Suppressor macrophage (primary cell): ENCODE measurements around the gene DUSP10.

Experiments used
- DNase-seq, 4 experiments: peaks; one replicate each; pipeline ENCODE4 v3.0.0-alpha.2; 2020 to 2022
- total RNA-seq, 17 experiments: gene quantifications; one replicate each; lab custom pipeline; 2026; ENCODE audit warnings: mixed read lengths in 6 of 17, inconsistent platforms in 3 of 17; lab: John Stamatoyannopoulos, UW

The DUSP10 gene
- total RNA-seq, result 10.6 to 49.6 (median 26.5) reads per million in 17 experiments

DNA sequence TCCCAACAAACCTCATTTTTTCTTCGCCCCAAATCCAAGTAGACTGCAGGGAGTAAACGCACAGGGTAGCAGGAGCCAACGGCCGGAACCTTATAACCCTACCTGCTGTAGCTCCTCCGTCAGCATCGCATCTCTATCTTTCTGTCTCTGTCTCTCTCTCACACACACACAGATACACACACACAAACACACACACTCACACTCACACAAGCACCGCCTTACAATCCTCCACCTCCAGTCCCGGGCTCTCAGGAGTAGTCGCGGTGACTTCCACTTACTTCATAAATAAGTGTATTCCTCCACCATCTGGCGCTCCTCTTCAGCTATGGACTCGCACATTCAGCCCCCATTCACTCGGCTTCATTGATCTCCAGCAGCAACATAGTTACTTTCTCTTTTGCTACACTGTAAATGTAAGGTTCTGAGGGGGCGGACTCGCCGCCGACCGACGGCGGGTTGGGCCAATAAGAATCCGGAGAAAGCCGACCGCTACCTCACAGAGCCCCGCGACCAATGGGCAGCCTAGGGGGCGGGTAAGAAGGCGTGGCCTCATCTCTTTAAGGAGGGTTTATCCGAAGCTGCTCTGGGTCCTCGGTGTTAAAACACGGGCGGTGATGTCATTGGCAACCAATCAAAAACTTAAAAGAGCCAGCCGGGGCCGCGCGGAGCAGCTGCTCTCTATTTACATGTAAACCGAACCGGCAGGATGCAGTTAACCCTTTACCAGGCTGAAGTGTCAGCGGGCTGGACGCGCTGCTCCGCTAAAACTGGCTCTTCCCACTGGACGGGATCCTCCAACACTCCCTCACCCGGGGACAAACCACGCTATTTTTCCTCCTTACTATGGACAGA lies at the start of gene DUSP10:
TSS of gene DUSP10 (minus strand) at position 387 of the 852 bp plus-strand sequence. CDS start 2,345 bp downstream, outside the sequence.
- peak; percentile 99 to 100 (median 99) for DNase-seq

DNA sequence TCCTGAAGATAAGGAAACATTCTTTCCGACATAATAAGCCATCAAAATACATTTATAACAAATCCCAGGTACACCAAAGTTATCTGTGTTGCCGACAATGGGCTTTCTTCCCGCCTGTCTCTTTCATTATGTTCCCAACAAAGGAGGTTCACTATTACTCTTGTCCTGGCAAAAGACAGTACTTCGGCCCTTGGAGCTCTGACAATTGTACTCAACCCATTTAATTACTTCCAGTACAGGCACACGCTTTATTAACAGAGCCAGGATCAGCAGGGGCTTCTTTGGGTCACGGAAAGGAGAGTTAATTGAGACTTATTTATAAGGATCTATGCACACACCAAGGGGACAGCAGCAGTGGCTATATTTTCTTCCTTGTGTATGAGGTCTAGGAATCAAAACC lies 46.6 kb upstream of the DUSP10 start:
- no peak for DNase-seq

DNA sequence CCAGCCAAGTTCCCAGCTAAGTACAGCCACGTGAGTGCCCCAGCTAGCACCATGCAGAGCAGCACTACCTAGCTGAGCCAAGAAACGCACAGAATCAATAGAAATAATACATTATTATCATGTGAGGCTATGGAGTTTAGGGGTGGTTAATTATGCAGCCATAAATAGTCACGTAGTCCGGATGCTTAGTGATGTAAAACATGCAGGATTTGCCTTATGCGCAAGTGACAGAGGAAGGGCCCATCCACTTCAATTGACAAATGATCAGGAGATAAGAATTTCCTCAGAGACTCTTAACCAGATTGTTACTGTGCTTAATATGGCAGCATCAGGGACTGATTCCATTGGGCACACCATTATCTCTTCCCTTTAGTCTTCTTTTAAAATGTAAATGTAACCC lies 44.8 kb upstream of the DUSP10 start:
- no peak for DNase-seq

DNA sequence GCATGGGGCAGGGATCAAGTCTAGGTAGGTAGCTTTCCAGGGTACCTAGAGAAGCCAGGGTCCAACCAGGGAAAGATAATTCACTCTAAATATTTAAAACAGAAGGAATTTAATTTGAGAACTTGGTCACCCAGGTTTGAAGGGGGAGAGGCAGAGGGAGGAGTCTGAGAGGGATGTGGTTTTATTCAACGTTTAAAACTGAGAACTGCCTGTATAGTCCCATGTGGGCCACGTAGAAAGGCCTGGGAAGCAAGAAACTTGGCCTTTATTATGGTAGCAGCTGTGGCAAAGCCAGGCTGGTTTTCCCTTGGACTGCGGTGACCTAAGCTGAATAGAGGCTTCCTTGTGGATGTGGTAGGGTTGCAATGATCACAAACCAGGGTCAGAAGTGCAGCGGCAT lies 42.0 kb upstream of the DUSP10 start:
- DNase-seq, result peak in 3 of 4 experiments; percentile 22 to 34 (median 25)

DNA sequence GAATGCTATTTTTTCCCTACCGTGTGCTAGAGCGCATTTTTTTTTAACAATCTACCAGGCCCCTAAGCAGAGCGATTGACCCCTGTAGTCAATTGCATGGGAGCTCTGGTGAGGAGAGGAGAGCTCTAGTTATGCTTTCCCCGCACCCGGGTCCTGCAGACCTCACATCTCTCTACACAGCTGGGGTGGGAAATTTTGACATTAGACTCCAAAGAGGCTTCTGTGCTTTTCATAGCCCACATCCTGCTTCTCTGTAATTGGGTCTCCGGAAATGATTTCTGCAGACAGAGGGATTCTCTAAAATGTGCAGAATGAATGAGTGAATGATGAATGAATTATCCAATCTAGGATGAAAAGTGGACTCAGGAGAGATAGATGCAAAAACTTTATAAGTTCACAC lies 41.5 kb upstream of the DUSP10 start:
- no peak for DNase-seq

DNA sequence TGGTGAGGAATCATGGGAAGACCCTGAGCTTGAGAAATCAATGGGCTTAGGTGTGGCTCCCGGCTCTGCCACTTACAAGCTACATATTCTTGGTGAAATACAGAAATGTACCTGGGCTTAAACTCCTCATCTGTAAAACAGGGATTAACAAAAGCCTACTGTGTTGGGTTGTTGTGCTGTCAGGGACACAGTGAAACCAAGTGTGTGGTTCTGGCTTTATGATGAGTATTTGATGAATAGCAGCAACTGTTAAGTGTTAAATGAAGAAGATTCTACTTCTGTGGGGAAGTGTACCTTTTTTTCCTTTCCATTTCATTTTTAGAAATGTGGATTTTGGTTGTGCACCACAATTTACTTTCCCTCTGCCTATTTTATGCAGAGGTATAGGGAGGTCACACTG lies 41.1 kb upstream of the DUSP10 start:
- no peak for DNase-seq

DNA sequence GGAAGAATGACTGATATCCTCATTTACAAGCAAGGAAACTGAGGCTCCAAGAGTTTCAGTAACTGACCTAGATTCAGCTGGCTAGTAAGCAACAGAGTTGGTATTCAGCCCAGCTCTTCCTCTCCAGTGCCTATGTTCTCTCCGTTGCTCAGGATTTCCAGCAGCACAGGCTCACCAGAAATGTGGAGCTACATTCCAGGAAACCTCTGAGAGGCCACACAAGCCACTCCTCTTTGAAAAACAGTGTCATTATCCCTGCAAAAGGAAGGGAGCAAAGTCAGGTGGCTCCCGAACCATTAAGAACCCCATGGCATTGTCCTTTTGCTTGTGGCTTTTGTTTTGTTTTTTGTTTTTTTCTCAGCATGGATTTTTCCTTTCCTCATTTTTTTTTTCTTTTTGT lies 40.6 kb upstream of the DUSP10 start:
- DNase-seq, result no peak

DNA sequence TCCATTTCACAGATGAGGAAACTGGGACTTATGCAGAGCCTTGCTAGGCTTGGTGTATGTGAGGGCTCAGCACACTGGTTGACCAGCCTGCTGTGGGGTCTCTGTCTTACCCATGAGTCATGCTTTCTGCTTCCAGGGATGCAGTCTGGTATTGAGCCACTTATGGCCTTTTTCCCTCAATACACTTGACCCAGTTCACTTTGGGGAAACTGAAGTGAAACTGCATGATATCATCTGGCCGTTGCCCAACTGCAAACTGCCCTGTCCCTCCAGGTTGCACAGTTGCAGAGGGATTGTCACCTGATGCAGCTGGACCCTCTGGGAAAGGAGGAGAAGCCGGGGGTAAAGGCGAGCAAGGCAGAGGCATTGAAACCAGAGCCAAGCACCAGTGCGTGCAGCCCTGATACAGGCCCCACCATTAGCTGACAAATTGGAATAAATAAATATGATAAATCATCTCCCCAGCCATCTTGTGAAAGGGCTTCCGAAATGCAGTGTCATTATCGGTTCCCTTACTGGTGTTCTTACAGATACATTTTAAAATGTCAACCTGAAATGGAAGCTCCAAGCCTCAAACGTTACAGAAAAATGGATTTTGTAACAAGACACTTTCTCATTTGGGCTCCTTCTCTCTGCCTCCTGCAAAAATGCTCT lies 39.3 kb upstream of the DUSP10 start:
- DNase-seq, result peak; percentile 77 to 91 (median 86)

DNA sequence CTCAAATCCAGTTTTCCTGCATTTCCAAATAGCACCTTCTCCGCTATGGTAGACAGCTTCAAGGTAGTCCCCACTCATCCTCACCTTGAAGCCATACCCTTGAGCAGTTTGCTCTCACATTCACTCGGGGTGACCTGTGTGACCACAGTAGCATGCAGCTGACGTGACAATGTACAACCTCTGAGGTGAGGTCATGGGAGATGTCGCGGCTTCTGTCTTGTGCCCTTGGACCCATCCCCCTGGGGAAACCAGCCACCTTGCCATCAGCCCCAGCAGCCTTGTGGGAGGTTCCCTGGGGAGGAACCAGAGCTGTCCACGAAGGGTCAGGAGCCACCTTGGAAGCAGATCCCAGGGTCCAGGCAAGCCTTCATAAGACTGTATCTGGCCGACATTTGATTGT lies 38.3 kb upstream of the DUSP10 start:
- no peak for DNase-seq

DNA sequence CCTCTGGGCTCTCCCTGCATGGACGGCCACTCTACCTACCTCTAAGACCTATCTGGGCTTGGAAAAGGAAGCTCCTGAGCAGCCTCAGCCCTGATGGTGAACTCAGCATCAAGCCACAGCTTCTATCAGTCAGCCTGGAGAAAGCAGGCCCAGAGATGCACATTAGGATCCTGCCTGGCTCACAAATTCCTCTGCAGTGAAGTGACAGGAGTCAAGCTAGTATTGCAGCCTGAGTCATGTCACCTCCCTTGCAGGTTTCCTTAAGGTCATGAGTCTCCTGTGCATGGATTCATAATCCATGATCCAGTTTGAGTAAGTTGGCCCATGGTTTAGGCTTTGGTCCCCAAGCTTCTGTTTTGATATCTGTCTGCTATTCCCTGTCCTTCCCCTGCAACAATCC lies 37.9 kb upstream of the DUSP10 start:
- DNase-seq, result peak in 1 of 4 experiments; percentile 7

DNA sequence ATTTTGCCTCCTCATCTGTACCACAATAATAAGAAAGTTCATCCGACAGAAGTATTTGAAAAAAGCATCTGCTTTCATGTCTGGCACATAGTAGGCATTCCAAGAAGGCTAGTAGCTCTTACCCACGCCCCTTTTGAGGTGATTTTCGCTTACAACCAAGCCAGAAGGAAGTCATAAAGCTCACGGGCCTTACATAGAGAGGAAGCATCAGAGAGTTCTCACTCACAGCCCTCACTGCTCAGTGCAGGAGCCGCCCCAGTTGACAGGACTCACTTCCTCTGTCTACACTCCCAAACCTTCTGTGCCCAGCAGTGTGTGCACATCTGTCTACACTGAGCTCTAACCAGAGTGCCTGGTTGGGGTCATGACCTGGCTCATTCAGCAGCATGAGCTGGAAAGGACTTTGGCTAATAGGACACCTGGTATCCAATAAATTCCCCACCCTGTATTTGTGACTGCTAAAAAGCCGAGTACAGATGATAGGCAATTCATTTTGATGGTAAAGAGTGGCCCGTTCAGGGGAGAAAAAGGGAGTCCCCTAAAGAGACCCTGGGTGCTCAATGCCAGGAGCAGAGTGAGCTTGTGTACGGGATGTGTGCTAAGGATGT lies 36.8 kb upstream of the DUSP10 start:
- DNase-seq, result peak; percentile 42 to 73 (median 68)

DNA sequence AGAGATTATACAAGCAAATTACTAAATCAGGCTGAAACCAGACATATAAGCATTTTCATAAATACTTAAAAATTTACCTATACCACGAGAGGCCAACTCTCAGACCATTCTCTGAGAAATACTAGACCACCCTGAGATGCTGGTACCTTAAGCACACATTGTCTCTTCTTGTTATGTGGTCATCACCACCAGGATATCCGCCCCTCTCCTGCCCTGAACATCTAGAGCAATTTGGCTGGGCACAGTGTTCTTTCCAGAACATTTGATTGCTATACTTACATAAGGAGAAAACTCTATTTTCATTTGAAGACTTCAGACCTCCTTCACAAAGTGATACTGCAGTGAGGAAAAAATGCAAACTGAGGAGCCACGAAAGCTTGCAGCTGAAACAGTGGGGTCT lies 36.2 kb upstream of the DUSP10 start:
- DNase-seq, result no peak

DNA sequence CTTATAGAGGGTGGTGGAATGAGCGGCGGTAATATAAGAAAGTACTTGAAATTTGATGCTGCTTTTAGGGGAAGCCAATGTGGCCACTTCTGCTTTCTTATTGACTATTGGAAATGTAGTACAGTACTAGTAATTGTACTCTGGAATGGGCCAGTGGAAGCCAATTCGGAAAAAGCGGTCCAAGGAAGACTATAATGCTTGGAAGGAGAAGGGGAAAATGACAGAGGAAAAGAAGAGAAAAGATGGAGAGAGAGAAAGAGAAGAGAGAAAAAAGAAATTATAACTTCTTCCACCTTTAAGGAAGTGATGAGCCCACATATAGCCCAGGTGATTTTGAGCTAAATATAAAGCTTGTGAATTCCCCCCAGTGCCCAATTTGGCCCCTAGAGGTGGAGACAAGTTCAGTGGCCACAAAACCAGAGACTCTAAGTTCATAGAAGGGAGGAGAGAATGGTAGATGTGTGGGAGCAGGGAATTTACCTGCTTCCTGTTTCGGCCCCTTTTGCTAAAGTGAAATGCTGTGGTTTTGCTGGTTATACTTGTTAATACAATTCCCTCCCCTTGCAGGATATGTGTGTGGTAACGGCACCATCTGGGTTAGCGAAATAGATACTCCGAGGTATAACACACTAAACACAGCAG lies 35.7 kb upstream of the DUSP10 start:
- peak in 3 of 4 experiments; percentile 30 to 44 (median 41) for DNase-seq

DNA sequence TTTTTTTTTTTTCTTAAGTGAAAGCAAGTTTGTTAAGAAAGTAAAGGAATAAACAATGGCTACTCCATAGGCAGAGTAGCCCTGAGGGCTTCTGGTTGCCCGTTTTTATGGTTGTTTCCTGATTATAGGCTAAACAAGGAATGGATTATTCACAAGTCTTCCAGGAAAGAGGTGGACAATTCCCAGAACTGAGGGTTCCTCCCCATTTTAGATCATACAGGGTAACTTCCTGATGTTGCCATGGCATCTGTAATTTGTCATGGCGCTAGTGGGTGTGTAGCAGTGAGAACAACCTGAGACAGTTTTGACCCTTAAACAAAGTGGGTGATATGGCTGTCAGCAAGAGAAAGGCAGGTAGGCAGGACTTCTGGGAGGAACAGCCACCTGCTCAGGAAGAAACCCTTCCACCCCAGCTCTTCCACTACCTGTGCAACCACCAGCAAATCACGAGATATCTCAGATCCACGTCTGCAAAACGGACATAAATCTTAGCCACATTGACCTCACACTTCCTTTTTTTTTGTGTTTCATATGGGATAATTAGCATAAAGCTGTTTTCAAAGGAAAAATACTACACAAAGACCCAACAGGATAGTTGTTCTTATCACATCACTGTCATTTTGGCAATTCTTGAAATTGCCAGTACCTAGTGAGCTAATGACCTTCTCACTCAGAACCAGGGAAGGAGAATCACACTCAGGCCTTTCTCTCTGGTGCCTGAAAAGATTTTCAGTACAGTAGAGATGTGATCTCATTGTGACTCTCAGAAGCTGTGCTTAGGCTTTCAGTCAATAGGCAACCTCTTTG lies 34.8 kb upstream of the DUSP10 start:
- DNase-seq, result peak; percentile 15 to 56 (median 46)

DNA sequence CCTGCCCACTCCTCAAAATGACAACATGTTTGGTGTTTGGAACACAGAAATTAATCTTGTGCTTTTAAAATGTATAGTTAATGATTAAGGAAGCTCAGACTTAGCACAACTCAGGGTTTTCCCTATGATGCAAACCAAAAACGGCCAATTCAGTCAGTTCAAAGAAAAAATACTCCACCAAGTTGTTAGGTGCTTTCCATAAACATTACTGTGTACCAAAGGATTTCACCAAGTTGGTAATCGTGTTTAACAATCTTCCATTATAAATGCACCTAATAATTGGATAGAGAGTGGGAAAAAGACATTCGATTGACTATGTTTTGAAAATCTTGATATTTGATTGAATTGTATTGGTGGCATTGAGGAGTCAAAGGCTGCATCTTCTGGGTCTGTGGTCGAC lies 33.3 kb upstream of the DUSP10 start:
- DNase-seq, result peak in 3 of 4 experiments; percentile 10 to 34 (median 28)

DNA sequence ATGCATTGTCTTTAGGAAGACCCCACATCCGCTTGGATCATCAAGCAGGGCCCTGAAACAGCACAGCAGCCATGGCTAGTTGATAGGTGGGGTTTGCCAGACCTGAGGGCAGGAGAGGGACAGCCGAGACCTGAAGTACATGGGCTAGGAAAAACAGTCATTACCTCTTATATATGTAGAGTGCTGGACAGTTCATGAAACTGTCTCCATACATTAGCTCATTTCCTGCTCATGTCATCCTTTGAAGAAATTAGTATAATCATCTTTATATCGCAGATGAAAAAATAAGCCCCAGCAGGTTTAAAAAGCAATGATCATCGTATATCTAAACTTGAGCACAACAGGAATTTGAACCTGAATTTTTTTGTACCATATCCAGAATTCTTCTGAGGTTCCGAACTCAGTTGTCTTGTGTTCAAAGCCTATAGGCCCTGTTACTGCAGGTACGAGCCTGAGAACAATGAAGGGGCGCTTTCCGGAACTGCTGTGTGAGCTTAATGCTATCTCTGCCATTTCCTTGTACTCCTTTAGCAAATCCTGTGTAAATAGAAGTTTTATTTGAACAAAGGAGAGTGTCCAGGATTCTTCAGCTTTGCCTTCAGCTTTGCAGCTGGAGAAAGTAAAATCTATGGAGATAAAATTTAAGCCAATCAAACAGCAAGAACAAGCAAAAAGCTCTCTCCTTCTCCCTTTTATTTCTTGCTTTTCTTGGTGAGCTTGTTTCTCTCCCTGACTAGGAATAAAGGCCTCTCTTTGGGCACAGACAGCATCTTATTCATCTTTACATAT lies 32.4 kb upstream of the DUSP10 start:
- DNase-seq, result no peak

DNA sequence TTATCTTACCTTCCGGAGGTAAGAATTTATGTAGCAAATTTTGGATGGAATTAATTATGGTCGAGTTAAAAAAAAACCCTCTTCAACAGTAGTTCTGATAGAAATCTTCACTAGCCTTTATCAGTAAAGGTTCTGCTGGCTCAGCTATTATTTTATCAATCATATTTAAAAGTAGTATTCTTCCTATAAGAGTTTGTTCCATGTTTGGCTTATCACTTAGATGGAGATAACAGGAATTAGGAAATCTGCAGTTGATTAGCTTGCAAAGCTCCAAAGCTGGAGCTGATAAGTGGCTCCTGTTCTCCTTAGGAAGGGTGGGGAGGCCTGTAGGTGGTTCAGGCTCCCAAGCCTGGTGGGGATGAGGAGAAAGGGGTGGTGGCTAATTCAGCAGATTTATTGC lies 31.5 kb upstream of the DUSP10 start:
- DNase-seq, result no peak

DNA sequence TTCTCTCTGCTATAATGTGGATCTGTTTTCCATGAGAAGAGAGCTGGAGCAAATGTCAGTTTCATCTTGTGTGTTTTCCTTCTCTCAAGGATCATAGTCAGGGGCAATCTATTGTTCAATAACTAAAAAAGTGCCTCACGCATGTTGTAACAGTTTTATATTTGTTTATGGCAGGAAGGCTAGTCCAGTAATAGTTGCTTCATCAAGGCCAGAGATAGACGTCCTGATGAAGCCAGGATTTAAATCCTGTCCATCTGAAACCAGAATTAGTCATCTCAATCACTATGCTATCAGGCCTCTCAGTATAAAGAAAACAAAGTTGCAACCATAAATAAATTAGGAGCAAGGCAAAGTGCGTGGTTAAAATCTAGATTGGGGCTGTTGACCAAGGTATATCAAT lies 30.2 kb upstream of the DUSP10 start:
- DNase-seq, result no peak

DNA sequence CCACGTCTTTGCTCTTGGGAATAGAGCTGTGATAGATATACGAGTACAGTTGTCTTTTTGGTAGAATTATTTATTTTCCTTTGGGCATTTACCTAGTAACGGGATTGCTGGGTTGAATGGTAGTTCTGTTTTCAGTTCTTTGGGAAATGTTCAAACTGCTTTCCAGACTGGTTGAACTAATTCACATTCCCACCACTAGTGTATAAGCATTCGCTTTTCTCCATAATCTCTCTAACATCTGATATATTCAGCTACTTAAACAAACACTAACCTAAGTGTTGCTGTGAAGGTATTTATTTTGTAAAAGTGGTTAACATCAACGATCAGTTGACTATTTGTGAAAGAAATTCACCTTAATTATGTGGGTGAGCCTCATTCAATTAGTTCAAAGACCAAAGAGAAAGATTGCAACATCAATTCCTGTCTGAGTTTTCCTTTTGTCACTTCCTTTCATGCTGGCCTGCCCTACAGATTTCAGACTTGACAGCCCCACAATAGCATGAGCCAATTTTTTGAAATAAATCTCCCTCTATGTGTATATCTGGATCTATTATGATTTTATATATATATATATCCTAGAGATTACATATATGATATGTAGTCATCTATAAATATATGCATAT lies 26.7 kb upstream of the DUSP10 start:
- DNase-seq, result peak in 3 of 4 experiments; percentile 20 to 50 (median 29)

DNA sequence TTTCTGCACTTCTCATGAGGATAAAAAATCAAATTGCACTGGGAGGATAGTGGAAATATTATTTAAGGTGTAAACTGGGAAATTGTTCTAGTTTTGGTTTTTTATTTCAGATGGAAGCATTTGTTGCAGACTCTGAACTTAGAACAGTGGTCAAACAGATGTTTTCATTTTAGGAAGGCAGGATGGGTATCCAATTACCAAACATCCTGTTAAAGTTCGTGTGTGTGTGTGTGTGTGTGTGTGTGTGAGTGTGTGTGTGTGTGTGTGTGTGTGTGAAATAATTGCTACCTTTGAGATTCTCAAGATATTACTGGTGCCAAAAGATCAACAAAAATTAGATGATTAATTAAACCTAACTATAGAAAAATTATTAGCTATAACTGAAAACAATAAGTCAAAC lies 24.3 kb upstream of the DUSP10 start:
- no peak for DNase-seq

DNA sequence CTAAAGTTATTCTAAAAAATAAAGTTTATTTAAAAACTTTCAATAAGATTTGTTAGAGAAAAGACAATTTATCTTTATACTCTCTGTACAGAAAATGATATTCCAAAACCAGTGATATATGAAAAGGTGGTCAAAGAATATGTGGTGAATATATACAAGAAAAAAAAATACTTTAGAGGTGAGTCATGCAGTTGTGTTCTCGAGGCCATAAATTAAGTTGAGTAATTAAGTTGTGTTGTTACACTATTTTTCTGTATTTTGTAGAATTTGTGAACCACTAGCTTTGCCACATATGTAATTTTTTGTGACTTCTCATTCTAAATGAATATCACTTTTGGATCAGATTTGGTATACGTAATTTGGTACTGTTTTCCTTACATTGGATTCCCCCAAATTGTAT lies 23.6 kb upstream of the DUSP10 start:
- DNase-seq, result no peak
